ENCODE data around the gene AMH.
"Not testable (repeated sequence)": the region's sequence is repeated elsewhere in the genome, so short reads cannot be mapped to it uniquely, and the experiment has no call there.

AMH gene

DNA sequence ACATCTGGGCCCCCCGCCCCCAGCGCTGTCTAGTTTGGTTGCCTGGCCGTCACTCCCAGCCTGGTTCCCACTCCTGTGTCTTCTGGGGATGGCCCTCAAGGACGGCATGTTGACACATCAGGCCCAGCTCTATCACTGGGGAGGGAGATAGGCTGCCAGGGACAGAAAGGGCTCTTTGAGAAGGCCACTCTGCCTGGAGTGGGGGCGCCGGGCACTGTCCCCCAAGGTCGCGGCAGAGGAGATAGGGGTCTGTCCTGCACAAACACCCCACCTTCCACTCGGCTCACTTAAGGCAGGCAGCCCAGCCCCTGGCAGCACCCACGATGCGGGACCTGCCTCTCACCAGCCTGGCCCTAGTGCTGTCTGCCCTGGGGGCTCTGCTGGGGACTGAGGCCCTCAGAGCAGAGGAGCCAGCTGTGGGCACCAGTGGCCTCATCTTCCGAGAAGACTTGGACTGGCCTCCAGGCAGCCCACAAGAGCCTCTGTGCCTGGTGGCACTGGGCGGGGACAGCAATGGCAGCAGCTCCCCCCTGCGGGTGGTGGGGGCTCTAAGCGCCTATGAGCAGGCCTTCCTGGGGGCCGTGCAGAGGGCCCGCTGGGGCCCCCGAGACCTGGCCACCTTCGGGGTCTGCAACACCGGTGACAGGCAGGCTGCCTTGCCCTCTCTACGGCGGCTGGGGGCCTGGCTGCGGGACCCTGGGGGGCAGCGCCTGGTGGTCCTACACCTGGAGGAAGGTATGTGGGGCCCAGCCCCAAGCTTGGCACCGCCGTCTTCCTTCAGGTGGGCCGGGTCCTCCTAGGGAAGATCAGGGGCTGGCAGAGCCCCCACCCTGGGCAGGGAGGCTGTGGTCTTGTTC lies at the start of gene AMH:
Gene AMH, plus strand, starts transcription at position 314 of the 857 bp plus-strand sequence. Its CDS starts 10 bp downstream, at position 324.
- no peak for DNase-seq

GRCh38 chr19:2199861-2200623 lies 49.1 kb upstream of the AMH start:
- DNase-seq, result no peak

DNA sequence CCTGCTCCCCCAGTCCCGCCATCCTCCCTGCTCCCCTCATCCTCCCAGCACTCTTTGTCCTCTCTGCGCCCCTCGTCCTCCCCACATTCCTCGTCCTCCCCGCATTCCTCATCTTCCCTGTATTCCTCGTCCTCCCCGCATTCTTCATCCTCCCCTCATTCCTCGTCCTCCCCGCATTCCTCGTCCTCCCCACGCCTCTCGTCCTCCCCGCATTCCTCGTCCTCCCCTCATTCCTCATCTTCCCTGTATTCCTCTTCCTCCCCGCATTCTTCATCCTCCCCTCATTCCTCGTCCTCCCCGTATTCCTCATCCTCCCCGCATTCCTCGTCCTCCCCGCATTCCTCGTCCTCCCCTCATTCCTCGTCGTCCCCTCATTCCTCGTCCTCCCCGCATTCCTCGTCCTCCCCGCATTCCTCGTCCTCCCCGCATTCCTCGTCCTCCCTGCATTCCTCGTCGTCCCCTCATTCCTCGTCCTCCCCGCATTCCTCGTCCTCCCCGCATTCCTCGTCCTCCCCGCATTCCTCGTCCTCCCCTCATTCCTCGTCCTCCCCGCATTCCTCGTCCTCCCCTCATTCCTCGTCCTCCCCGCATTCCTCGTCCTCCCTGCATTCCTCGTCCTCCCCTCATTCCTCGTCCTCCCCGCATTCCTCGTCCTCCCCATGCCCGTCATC lies 48.4 kb upstream of the AMH start:
- DNase-seq, result not testable (repeated sequence)

GRCh38 chr19:2201473-2202148 lies 47.5 kb upstream of the AMH start:
- no peak for DNase-seq

DNA sequence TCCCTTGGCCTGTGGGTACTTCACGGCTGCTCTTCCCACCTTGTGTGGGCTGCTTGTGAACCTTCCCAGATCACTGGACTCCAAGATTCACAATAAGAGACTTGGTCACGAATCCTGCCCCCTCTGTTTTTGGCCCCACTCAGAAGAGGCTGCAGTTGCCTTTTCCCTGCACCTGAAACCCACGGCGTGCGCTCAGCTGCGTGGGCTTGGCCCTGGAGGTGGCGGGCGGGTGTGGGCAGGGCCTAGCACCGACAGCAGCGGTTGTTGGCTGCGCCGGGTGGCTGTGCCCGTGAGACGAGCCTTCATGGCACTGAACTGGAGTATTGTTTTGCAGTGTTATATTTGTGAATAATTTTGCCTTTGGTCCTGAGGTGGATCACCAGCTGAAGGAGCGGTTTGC lies 46.8 kb upstream of the AMH start:
- DNase-seq, result no peak

DNA sequence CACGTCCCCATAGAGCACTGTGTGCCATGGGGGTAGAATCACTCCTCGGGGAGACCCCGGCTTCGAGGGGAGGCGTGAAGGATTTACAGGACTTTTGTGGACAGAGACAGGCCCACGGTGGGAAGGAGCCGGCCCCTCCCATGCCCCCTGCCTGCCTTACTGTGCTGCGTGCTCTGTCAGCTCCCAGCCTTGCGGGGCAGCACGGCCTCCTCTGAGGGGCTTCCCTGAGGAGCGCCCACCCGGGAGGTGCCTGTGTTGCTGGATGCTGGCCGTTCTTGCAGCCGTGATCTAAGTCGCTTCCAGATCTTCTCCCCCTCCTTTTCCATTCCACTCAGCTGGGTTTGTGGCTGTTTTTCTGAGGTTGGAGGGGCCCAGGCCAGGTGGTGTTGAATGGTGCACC lies 42.1 kb upstream of the AMH start:
- DNase-seq, result no peak

DNA sequence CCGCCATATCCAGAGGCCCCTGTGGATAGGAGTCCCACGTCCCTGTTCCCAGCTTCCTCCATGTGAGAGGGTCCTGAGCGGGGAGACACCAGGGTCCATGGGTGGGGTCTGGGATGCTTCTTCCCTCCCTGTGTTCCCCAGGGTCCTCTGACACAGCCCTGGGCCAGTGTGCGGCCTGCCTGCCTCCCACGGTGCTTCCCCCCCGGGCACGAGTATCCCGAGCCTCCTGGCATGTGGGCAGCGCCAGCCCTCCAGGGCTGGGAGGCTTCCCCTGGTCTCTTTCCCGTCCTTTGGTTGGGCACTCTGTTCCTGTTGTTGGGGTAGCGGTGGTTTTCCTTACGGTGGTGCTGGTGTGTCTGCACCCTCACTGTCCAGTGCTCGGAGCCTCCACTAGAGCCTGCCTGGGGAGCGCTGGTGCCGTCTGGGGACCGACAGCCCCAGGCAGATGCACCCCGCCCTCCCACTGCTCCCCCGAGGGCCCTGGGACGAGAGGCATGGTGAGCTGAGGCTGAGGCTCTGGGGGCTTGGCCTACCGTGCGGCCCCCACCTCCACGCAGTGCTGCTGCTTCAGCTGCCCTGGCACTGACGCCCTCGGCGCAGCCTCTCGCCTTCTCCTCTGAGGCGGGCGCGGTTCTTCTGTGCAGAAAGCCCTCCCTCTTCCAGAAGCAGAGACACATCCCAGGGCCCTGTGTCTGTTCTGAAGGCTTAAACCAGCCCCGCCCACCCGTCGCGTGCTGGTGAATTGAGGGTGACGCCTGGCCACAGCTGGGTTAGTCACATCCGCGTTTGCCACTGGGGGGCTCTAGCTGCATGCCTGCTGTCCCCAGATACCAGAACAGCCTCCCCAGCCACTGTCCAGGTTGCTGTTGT lies 40.9 kb upstream of the AMH start:
- no peak for DNase-seq

GRCh38 chr19:2208975-2209374 lies 40.1 kb upstream of the AMH start:
- DNase-seq, result no peak

DNA sequence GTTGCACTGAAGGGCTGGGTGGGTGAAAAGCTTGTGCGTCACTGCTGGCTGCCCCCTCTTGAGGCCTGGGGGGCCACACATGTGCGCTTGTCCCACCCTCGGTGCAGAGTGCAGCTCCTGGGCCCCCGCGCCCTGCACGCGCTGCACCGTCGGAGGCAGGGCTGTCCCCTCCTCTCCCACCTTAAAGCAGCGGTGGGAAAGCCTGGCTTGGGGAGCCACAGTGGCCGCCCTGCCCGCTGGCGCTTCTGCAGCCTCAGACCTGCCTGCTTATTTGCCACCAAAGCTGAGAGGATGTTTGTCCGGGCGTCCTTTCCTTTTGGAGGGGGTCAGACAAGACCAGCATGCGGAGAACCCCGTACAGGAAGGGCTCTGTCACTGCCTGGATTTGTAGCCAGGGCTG lies 39.7 kb upstream of the AMH start:
- DNase-seq, result no peak

GRCh38 chr19:2210206-2210605 lies 38.9 kb upstream of the AMH start:
- no peak for DNase-seq

- DNase-seq, result no peak
Observed at GRCh38 chr19:2210987-2211740, 38.0 kb upstream of the AMH start.

GRCh38 chr19:2212861-2213711 lies 36.0 kb upstream of the AMH start:
- DNase-seq, result no peak

DNA sequence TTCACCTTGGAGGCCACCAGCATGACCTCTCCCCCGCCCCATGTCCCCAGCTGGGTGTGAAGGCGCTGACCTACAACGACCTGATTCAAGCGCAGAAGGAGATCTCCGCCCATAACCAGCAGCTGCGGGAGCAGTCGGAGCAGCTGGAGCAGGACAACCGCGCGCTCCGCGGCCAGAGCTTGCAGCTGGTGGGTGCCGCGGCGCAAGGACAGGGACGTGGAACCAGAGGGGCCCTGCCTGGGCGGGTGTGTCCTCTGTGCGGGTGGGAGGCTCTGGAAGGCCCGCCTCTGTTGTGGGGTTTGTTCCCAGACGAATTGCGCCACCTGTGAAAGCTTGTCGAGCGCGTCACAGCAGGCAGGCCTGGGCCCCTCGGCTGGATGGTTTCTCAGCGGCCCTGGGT lies 35.3 kb upstream of the AMH start:
- DNase-seq, result no peak

DNA sequence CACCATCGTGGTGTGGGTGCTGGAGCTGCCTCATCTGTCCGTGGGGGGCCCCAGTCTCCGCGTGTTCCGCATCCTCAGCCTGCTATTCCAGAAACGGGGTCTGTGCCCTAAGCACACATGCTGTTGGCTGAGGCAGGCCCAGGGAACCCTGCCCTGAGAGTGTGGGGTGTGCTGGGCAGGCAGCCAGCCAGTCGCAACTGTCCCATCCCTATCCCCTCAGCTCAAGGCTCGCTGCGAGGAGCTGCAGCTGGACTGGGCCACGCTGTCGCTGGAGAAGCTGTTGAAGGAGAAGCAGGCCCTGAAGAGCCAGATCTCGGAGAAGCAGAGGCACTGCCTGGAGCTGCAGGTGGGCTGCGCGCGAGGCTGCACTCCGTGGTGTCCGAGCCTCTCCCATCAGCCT lies 34.9 kb upstream of the AMH start:
- DNase-seq, result no peak

GRCh38 chr19:2215281-2215751 lies 33.8 kb upstream of the AMH start:
- DNase-seq, result no peak

GRCh38 chr19:2216361-2217225 lies 32.5 kb upstream of the AMH start:
- DNase-seq, result no peak

- DNase-seq, result no peak
Observed at GRCh38 chr19:2217591-2217990, 31.5 kb upstream of the AMH start.

DNA sequence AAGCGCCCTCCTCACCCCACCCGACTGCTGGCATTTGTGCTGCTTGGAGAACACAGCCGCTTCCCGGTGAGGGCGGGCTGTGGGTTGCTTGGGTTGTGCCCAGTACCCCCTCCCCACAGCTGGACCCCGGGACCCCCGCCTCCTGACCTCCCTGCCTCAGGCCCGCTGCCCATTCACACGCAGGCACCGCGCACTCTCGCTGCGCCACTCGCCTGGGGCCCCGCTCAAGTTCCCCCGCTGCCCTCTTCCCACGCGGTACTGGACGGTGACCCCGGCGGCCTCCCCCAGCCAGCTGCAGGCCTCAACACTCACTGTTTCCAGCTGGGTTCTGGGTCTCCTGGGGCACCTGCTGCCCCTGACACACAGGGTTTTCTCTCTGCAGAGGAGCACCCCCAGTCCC lies 29.4 kb upstream of the AMH start:
- DNase-seq, result no peak

GRCh38 chr19:2221250-2221831 lies 27.8 kb upstream of the AMH start:
- no peak for DNase-seq
